Endothelial cell of umbilical vein (primary cell): Measurements from ENCODE around the gene ATAD3A. TPM values are rescaled to one million over a fixed set of nuclear protein-coding genes. Genes with fewer than 3 reads are reported as not detected.

Source experiments
- BruUV-seq: library from RNA; stranded (reverse); fragments of 400-500 nt; replicated peaks from 2 replicates; lab custom pipeline; 2021; lab: Mats Ljungman, UMichigan
- CTCF ChIA-PET: fragments of 300-600, 350-600 bp; sonication (Branson Sonifier 250); formaldehyde crosslinking; loops from one replicate; lab custom pipeline; 2021; ENCODE audit warnings: antibody characterized with exemption, inconsistent platforms; lab: Charles Lee
- POLR2A ChIA-PET: fragments of 300-600, 350-600 bp; sonication (Branson Sonifier 250); formaldehyde crosslinking; loops from one replicate; lab custom pipeline; 2021; ENCODE audit warnings: antibody characterized with exemption, inconsistent platforms; lab: Charles Lee
- DNase-seq: peaks from one replicate; pipeline ENCODE4 v3.0.0-alpha.2; 2011; ENCODE audit warnings: low read depth, low spot score
- FAIRE-seq: peaks from 2 replicates; lab custom pipeline; 2011; peaks lifted over from hg19 to GRCh38; lab: Jason Lieb, UNC
- H2AFZ ChIP-seq: 2 replicates; pipeline ENCODE4 v1.6.0; 2012; ENCODE audit warnings: low read depth, low read length, control low read depth, inconsistent platforms
- H3K27ac ChIP-seq: 2 replicates; pipeline ENCODE4 v1.5.1; 2011; ENCODE audit warnings: low read depth, mild to moderate bottlenecking, control low read depth, low read length, moderate library complexity; ENCODE audit not compliant: insufficient read depth
- H3K27me3 ChIP-seq, 2 experiments: 2 replicates each; pipeline versions ENCODE4 v1.6.0 to v1.6.1; 2011; ENCODE audit warnings: low read length in 2 of 2, mixed read lengths in 1 of 2; ENCODE audit not compliant: control insufficient read depth in 2 of 2, insufficient read depth in 2 of 2
- H3K36me3 ChIP-seq, 2 experiments: 2 replicates in 1 of 2; 3 replicates in 1 of 2; pipeline ENCODE4 v1.5.1; 2011; ENCODE audit warnings: low read length in 2 of 2, mild to moderate bottlenecking in 1 of 2, moderate library complexity in 1 of 2; ENCODE audit not compliant: control insufficient read depth in 2 of 2, insufficient read depth in 2 of 2; ENCODE audit errors: extremely low read depth in 1 of 2
- H3K4me1 ChIP-seq: 3 replicates; pipeline ENCODE4 v1.5.1; 2011; ENCODE audit warnings: mild to moderate bottlenecking, low read length; ENCODE audit not compliant: control insufficient read depth, insufficient read depth; ENCODE audit errors: extremely low read depth
- H3K4me2 ChIP-seq: 2 replicates; pipeline ENCODE4 v1.6.1; 2011; ENCODE audit warnings: low read length, control low read depth, mixed read lengths; ENCODE audit not compliant: insufficient read depth
- H3K4me3 ChIP-seq, 3 experiments: fragments of 200-600 bp in 1 of 3; sonication (generic), shearing (Covaris generic) in 1 of 3; replicated peaks in 1 of 3; 2 replicates each; pipeline ENCODE4 v1.5.1; 2011 to 2016; ENCODE audit warnings: control low read depth in 3 of 3, low read length in 3 of 3, mild to moderate bottlenecking in 2 of 3, inconsistent platforms in 1 of 3, low read depth in 1 of 3, moderate library complexity in 1 of 3; ENCODE audit not compliant: insufficient read depth in 1 of 3
- H3K79me2 ChIP-seq: 2 replicates; pipeline ENCODE4 v1.6.0; 2012; ENCODE audit warnings: low read length, inconsistent platforms; ENCODE audit not compliant: control insufficient read depth, insufficient read depth
- H3K9ac ChIP-seq: replicated peaks from 2 replicates; pipeline ENCODE3; 2011; ENCODE audit warnings: low read length, control low read depth; ENCODE audit not compliant: insufficient read depth; ENCODE audit errors: extremely low read depth
- H3K9me1 ChIP-seq: replicated peaks from 3 replicates; pipeline ENCODE4 v1.6.0; 2011; ENCODE audit warnings: mild to moderate bottlenecking, low read length; ENCODE audit not compliant: control insufficient read depth, insufficient read depth; ENCODE audit errors: extremely low read depth
- H3K9me3 ChIP-seq: replicated peaks from 2 replicates; pipeline ENCODE4 v1.5.1; 2012; ENCODE audit warnings: low read length, inconsistent platforms; ENCODE audit not compliant: control insufficient read depth, insufficient read depth
- H4K20me1 ChIP-seq: replicated peaks from 2 replicates; pipeline ENCODE3; 2011; ENCODE audit warnings: mild to moderate bottlenecking, low read length; ENCODE audit not compliant: control insufficient read depth, insufficient read depth; ENCODE audit errors: extremely low read depth
- EZH2 ChIP-seq: IDR thresholded peaks from 2 replicates; pipeline ENCODE4 v1.6.1; 2012; ENCODE audit warnings: borderline replicate concordance, low read depth, mild to moderate bottlenecking, moderate library complexity, low read length, inconsistent platforms; ENCODE audit not compliant: severe bottlenecking
- FOS ChIP-seq: IDR thresholded peaks from 2 replicates; pipeline ENCODE4 v1.6.1; 2011; ENCODE audit warnings: mild to moderate bottlenecking, low read length, moderate library complexity, borderline replicate concordance; ENCODE audit not compliant: insufficient read depth
- GATA2 ChIP-seq: IDR thresholded peaks from 2 replicates; pipeline ENCODE4 v1.7.0; 2011; ENCODE audit warnings: low read depth, mild to moderate bottlenecking, moderate library complexity, mixed read lengths, low read length; ENCODE audit not compliant: insufficient read length, insufficient read depth
- JUN ChIP-seq: IDR thresholded peaks from 2 replicates; pipeline ENCODE4 v1.6.1; 2011; ENCODE audit warnings: borderline replicate concordance, low read depth; ENCODE audit not compliant: insufficient read length, insufficient read depth
- MYC ChIP-seq: IDR thresholded peaks from one replicate; pipeline ENCODE4 v1.6.1; 2011; ENCODE audit warnings: mild to moderate bottlenecking, low read depth, low read length
- POLR2A ChIP-seq: IDR thresholded peaks from 2 replicates; pipeline ENCODE4 v1.6.1; 2012; ENCODE audit warnings: low read depth, mild to moderate bottlenecking, control low read depth, low read length
- POLR2AphosphoS5 ChIP-seq: IDR thresholded peaks from 2 replicates; pipeline ENCODE4 v1.6.1; 2012; ENCODE audit warnings: low read depth, mild to moderate bottlenecking, control low read depth, low read length, moderate library complexity; ENCODE audit not compliant: insufficient read depth
- dilution Hi-C: fragments of 300-500 bp; cut with MboI; formaldehyde crosslinking; loops from one replicate; pipeline ENCODE4 v1.15.0; 2019; ENCODE audit warnings: low sequenced_read_pairs; ENCODE audit not compliant: extremely low pct_ligation_motif_present
- intact Hi-C: fragments of 100-400 bp; cut with micrococcal nuclease; formaldehyde crosslinking; loops from one replicate; pipeline ENCODE4 v1.10.0; 2022
- polyA plus RNA-seq, 4 experiments: library from polyadenylated mRNA; depleted of rRNA in 3 of 4; stranded (reverse) in 3 of 4; unstranded in 1 of 4; fragments of >200 nt; gene quantifications; 2 replicates each; pipeline versions ENCODE4 v1.2.1 to v1.2.3, GENCODE V29; 2011 to 2012; ENCODE audit warnings: missing spikeins in 1 of 4
- total RNA-seq: library from RNA; stranded (reverse); gene quantifications from 2 replicates; pipeline ENCODE4 v1.2.3, GENCODE V29; 2021
- TF ChIP-seq, protein P1 (sequence below): IDR thresholded peaks from 2 replicates; pipeline ENCODE4 v1.6.1; 2011; ENCODE audit not compliant: insufficient read depth, insufficient read length
- TF ChIP-seq, protein P2 (sequence below), 2 donors: IDR thresholded peaks; 1 replicate in 1 of 2; 2 replicates in 1 of 2; pipeline ENCODE4 v1.5.1; 2011; ENCODE audit warnings: low read length in 2 of 2, mild to moderate bottlenecking in 2 of 2, moderate library complexity in 2 of 2, control low read depth in 1 of 2, inconsistent platforms in 1 of 2, low read depth in 1 of 2; ENCODE audit not compliant: insufficient read depth in 1 of 2; ENCODE audit errors: extremely low read depth in 1 of 2

ATAD3A gene
- total and polyA plus RNA-seq, 2 donors (not counting 3 experiments of a cell fraction or from before 2014, with no cell fraction given): 24.9 to 55.2 TPM

DNA sequence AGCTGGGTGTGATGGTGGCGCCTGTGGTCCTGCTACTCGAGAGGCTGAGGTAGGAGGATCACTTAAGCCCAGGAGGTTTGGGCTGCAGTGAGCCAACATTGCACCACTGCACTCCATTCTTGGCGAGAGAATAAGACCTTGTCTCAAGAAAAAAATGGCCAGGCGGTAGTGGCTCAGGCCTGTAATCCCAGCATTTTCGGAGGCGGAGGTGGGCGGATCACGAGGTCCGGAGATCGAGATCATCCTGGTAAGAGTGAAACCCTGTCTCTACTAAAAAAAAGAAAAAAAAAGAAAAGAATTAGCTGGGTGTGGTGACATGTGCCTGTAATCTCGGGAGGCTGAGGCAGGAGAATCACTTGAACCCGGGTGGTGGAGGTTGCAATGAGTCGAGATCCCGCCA lies 29.1 kb upstream of the ATAD3A start:
- H3K27ac ChIP-seq: no peak overlapping the region
- POLR2A ChIA-PET: interaction anchor here (0.6 kb wide), 1 partner anchor 48 kb away, joined by 6 read pairs; no protein-coding TSS in a partner anchor
- TF ChIP-seq GATA2 (no peak), FOS (no peak), MYC (no peak), POLR2AphosphoS5 (no peak), POLR2A (no peak), JUN (no peak), EZH2 (no peak)
- TF ChIP-seq, protein P1, sequence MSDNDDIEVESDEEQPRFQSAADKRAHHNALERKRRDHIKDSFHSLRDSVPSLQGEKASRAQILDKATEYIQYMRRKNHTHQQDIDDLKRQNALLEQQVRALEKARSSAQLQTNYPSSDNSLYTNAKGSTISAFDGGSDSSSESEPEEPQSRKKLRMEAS: no peak
- TF ChIP-seq, protein P2, sequence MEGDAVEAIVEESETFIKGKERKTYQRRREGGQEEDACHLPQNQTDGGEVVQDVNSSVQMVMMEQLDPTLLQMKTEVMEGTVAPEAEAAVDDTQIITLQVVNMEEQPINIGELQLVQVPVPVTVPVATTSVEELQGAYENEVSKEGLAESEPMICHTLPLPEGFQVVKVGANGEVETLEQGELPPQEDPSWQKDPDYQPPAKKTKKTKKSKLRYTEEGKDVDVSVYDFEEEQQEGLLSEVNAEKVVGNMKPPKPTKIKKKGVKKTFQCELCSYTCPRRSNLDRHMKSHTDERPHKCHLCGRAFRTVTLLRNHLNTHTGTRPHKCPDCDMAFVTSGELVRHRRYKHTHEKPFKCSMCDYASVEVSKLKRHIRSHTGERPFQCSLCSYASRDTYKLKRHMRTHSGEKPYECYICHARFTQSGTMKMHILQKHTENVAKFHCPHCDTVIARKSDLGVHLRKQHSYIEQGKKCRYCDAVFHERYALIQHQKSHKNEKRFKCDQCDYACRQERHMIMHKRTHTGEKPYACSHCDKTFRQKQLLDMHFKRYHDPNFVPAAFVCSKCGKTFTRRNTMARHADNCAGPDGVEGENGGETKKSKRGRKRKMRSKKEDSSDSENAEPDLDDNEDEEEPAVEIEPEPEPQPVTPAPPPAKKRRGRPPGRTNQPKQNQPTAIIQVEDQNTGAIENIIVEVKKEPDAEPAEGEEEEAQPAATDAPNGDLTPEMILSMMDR (IDR thresholded peaks at IDR 0.05; ENCODE audit: extremely low read depth in 1 of 2, insufficient read depth in 1 of 2, low read depth in 1 of 2, low read length in 2 of 2): no peak
- no peak overlapping the region for H3K4me3 ChIP-seq
- no peaks in the 10 kb centered on the region for H3K27me3 ChIP-seq
- CTCF ChIA-PET: no interaction called here
- H3K9me3 ChIP-seq: no peaks in the 10 kb centered on the region
- H3K79me2 ChIP-seq: no peaks in the 10 kb centered on the region
- no peaks in the 10 kb centered on the region for H4K20me1 ChIP-seq
- FAIRE-seq (no peak), DNase-seq (no peak)
- H2AFZ ChIP-seq: no peak overlapping the region
- intact Hi-C loops: no loop called here
- no peak overlapping the region for H3K4me2 ChIP-seq
- no TSS peak for BruUV-seq
- H3K4me1 ChIP-seq: no peaks in the 10 kb centered on the region
- peaks cover 4 to 26% of the 10 kb centered on the region in 2 experiments for H3K36me3 ChIP-seq
- no peaks in the 10 kb centered on the region for H3K9me1 ChIP-seq
- no peak overlapping the region for H3K9ac ChIP-seq
- dilution Hi-C loops: no loop called here
